ENCODE data around the gene ELFN1. TPM values are rescaled to one million over a fixed set of nuclear protein-coding genes. Genes with fewer than 3 reads are reported as not detected.

The ELFN1 gene
- total RNA-seq, 1 donor from 2014 or later: 1.6 TPM

- H3K9me3 ChIP-seq (ENCODE audit: control insufficient read depth in 3 of 3, low read length in 3 of 3): no peaks in the 10 kb centered on the region
- H3K27me3 ChIP-seq (ENCODE audit: control insufficient read depth in 3 of 3, insufficient read depth in 3 of 3, low read length in 3 of 3): peaks cover 0 to 9% (median 0%) of the 10 kb centered on the region in 3 donors
- no peak overlapping the region for H3K4me3 ChIP-seq (ENCODE audit: low read length in 3 of 3)
- H3K9ac ChIP-seq (ENCODE audit: low read depth in 1 of 3, low read length in 3 of 3): no peak overlapping the region
- H3K27ac ChIP-seq (ENCODE audit: low read depth, low read length): no peak overlapping the region
- peaks cover 4 to 17% (median 11%) of the 10 kb centered on the region in 3 donors for H3K4me1 ChIP-seq (ENCODE audit: control insufficient read depth in 3 of 3, insufficient read depth in 3 of 3, low read length in 3 of 3)
- H3K36me3 ChIP-seq (ENCODE audit: control insufficient read depth in 3 of 3, insufficient read depth in 3 of 3, low read length in 3 of 3): no peaks in the 10 kb centered on the region
Measured at GRCh38 chr7:1720326-1720725, 50.2 kb downstream of the ELFN1 start.

GRCh38 chr7:1721047-1721690 lies 51.1 kb downstream of the ELFN1 start:
- H3K4me1 ChIP-seq (ENCODE audit: control insufficient read depth in 3 of 3, insufficient read depth in 3 of 3, low read length in 3 of 3): peaks cover 12 to 25% (median 20%) of the 10 kb centered on the region in 3 donors

GRCh38 chr7:1723254-1723653 lies 53.2 kb downstream of the ELFN1 start:
- no peak overlapping the region for H3K27ac ChIP-seq (ENCODE audit: low read depth, low read length)
- peaks cover 13 to 28% (median 24%) of the 10 kb centered on the region in 3 donors for H3K4me1 ChIP-seq (ENCODE audit: control insufficient read depth in 3 of 3, insufficient read depth in 3 of 3, low read length in 3 of 3)
- no peak overlapping the region for H3K9ac ChIP-seq (ENCODE audit: low read depth in 1 of 3, low read length in 3 of 3)
- no peak overlapping the region for H3K4me3 ChIP-seq (ENCODE audit: low read length in 3 of 3)
- peaks cover 0 to 4% (median 0%) of the 10 kb centered on the region in 3 donors for H3K27me3 ChIP-seq (ENCODE audit: control insufficient read depth in 3 of 3, insufficient read depth in 3 of 3, low read length in 3 of 3)
- no peaks in the 10 kb centered on the region for H3K9me3 ChIP-seq (ENCODE audit: control insufficient read depth in 3 of 3, low read length in 3 of 3)
- no peaks in the 10 kb centered on the region for H3K36me3 ChIP-seq (ENCODE audit: control insufficient read depth in 3 of 3, insufficient read depth in 3 of 3, low read length in 3 of 3)

More at GRCh38 chr7:1721047-1721690, 51.1 kb downstream of the ELFN1 start:
- Histone ChIP-seq H3K9ac (ENCODE audit: low read depth in 1 of 3, low read length in 3 of 3) (no peak overlapping the region), H3K36me3 (ENCODE audit: control insufficient read depth in 3 of 3, insufficient read depth in 3 of 3, low read length in 3 of 3) (no peaks in the 10 kb centered on the region), H3K9me3 (ENCODE audit: control insufficient read depth in 3 of 3, low read length in 3 of 3) (no peaks in the 10 kb centered on the region), H3K27ac (ENCODE audit: low read depth, low read length) (no peak overlapping the region), H3K4me3 (ENCODE audit: low read length in 3 of 3) (no peak overlapping the region), H3K27me3 (ENCODE audit: control insufficient read depth in 3 of 3, insufficient read depth in 3 of 3, low read length in 3 of 3) (peaks cover 0 to 9% (median 3%) of the 10 kb centered on the region in 3 donors)

GRCh38 chr7:1724118-1724910 lies 54.2 kb downstream of the ELFN1 start:
- Histone ChIP-seq H3K27ac (ENCODE audit: low read depth, low read length) (no peak overlapping the region), H3K4me1 (ENCODE audit: control insufficient read depth in 3 of 3, insufficient read depth in 3 of 3, low read length in 3 of 3) (peaks cover 13 to 28% (median 24%) of the 10 kb centered on the region in 3 donors), H3K4me3 (ENCODE audit: low read length in 3 of 3) (no peak overlapping the region), H3K9me3 (ENCODE audit: control insufficient read depth in 3 of 3, low read length in 3 of 3) (peaks cover 0 to 6% (median 0%) of the 10 kb centered on the region in 3 donors), H3K36me3 (ENCODE audit: control insufficient read depth in 3 of 3, insufficient read depth in 3 of 3, low read length in 3 of 3) (no peaks in the 10 kb centered on the region), H3K27me3 (ENCODE audit: control insufficient read depth in 3 of 3, insufficient read depth in 3 of 3, low read length in 3 of 3) (peaks cover 0 to 4% (median 0%) of the 10 kb centered on the region in 3 donors), H3K9ac (ENCODE audit: low read depth in 1 of 3, low read length in 3 of 3) (no peak overlapping the region)

GRCh38 chr7:1725199-1725690 lies 55.2 kb downstream of the ELFN1 start:
- peaks cover 0 to 4% (median 0%) of the 10 kb centered on the region in 3 donors for H3K27me3 ChIP-seq (ENCODE audit: control insufficient read depth in 3 of 3, insufficient read depth in 3 of 3, low read length in 3 of 3)
- H3K4me3 ChIP-seq (ENCODE audit: low read length in 3 of 3): peak overlapping the region in 2 of 3 donors; percentile 52 to 61

GRCh38 chr7:1725766-1726630 lies 55.9 kb downstream of the ELFN1 start:
- H3K27ac ChIP-seq (ENCODE audit: low read depth, low read length): peak overlapping the region; percentile 66
- H3K4me3 ChIP-seq (ENCODE audit: low read length in 3 of 3): peak overlapping the region; percentile 0 to 61 (median 52)
- H3K9me3 ChIP-seq (ENCODE audit: control insufficient read depth in 3 of 3, low read length in 3 of 3): peaks cover 2 to 8% (median 4%) of the 10 kb centered on the region in 3 donors
- peaks cover 0 to 4% (median 0%) of the 10 kb centered on the region in 3 donors for H3K27me3 ChIP-seq (ENCODE audit: control insufficient read depth in 3 of 3, insufficient read depth in 3 of 3, low read length in 3 of 3)
- peaks cover 13 to 19% (median 17%) of the 10 kb centered on the region in 3 donors for H3K4me1 ChIP-seq (ENCODE audit: control insufficient read depth in 3 of 3, insufficient read depth in 3 of 3, low read length in 3 of 3)
- H3K36me3 ChIP-seq (ENCODE audit: control insufficient read depth in 3 of 3, insufficient read depth in 3 of 3, low read length in 3 of 3): no peaks in the 10 kb centered on the region
- peak overlapping the region in 2 of 3 donors; percentile 32 to 83 for H3K9ac ChIP-seq (ENCODE audit: low read depth in 1 of 3, low read length in 3 of 3)

More at GRCh38 chr7:1725199-1725690, 55.2 kb downstream of the ELFN1 start:
- peak overlapping the region; percentile 66 for H3K27ac ChIP-seq (ENCODE audit: low read depth, low read length)
- no peaks in the 10 kb centered on the region for H3K36me3 ChIP-seq (ENCODE audit: control insufficient read depth in 3 of 3, insufficient read depth in 3 of 3, low read length in 3 of 3)
- H3K4me1 ChIP-seq (ENCODE audit: control insufficient read depth in 3 of 3, insufficient read depth in 3 of 3, low read length in 3 of 3): peaks cover 13 to 21% (median 20%) of the 10 kb centered on the region in 3 donors
- peaks cover 0 to 8% (median 3%) of the 10 kb centered on the region in 3 donors for H3K9me3 ChIP-seq (ENCODE audit: control insufficient read depth in 3 of 3, low read length in 3 of 3)
- H3K9ac ChIP-seq (ENCODE audit: low read depth in 1 of 3, low read length in 3 of 3): peak overlapping the region in 1 of 3 donors; percentile 57

GRCh38 chr7:1727079-1727478 lies 57.0 kb downstream of the ELFN1 start:
- Histone ChIP-seq H3K4me1 (ENCODE audit: control insufficient read depth in 3 of 3, insufficient read depth in 3 of 3, low read length in 3 of 3) (peaks cover 13 to 19% (median 17%) of the 10 kb centered on the region in 3 donors), H3K36me3 (ENCODE audit: control insufficient read depth in 3 of 3, insufficient read depth in 3 of 3, low read length in 3 of 3) (no peaks in the 10 kb centered on the region), H3K9ac (ENCODE audit: low read depth in 1 of 3, low read length in 3 of 3) (no peak overlapping the region), H3K4me3 (ENCODE audit: low read length in 3 of 3) (no peak overlapping the region), H3K27ac (ENCODE audit: low read depth, low read length) (no peak overlapping the region), H3K27me3 (ENCODE audit: control insufficient read depth in 3 of 3, insufficient read depth in 3 of 3, low read length in 3 of 3) (peaks cover 0 to 4% (median 3%) of the 10 kb centered on the region in 3 donors), H3K9me3 (ENCODE audit: control insufficient read depth in 3 of 3, low read length in 3 of 3) (peaks cover 2 to 8% (median 4%) of the 10 kb centered on the region in 3 donors)

GRCh38 chr7:1727812-1728570 lies 57.9 kb downstream of the ELFN1 start:
- no peak overlapping the region for H3K9ac ChIP-seq (ENCODE audit: low read depth in 1 of 3, low read length in 3 of 3)
- H3K4me3 ChIP-seq (ENCODE audit: low read length in 3 of 3): no peak overlapping the region
- H3K9me3 ChIP-seq (ENCODE audit: control insufficient read depth in 3 of 3, low read length in 3 of 3): peaks cover 2 to 8% (median 4%) of the 10 kb centered on the region in 3 donors
- no peak overlapping the region for H3K27ac ChIP-seq (ENCODE audit: low read depth, low read length)
- no peaks in the 10 kb centered on the region for H3K36me3 ChIP-seq (ENCODE audit: control insufficient read depth in 3 of 3, insufficient read depth in 3 of 3, low read length in 3 of 3)
- H3K27me3 ChIP-seq (ENCODE audit: control insufficient read depth in 3 of 3, insufficient read depth in 3 of 3, low read length in 3 of 3): peaks cover 0 to 4% (median 3%) of the 10 kb centered on the region in 3 donors
- H3K4me1 ChIP-seq (ENCODE audit: control insufficient read depth in 3 of 3, insufficient read depth in 3 of 3, low read length in 3 of 3): peaks cover 14 to 22% (median 20%) of the 10 kb centered on the region in 3 donors

- no peak overlapping the region for H3K9ac ChIP-seq (ENCODE audit: low read depth in 1 of 3, low read length in 3 of 3)
- peaks cover 0 to 4% (median 3%) of the 10 kb centered on the region in 3 donors for H3K27me3 ChIP-seq (ENCODE audit: control insufficient read depth in 3 of 3, insufficient read depth in 3 of 3, low read length in 3 of 3)
- H3K4me3 ChIP-seq (ENCODE audit: low read length in 3 of 3): no peak overlapping the region
- peaks cover 2 to 8% (median 4%) of the 10 kb centered on the region in 3 donors for H3K9me3 ChIP-seq (ENCODE audit: control insufficient read depth in 3 of 3, low read length in 3 of 3)
- no peaks in the 10 kb centered on the region for H3K36me3 ChIP-seq (ENCODE audit: control insufficient read depth in 3 of 3, insufficient read depth in 3 of 3, low read length in 3 of 3)
- H3K27ac ChIP-seq (ENCODE audit: low read depth, low read length): no peak overlapping the region
- peaks cover 21 to 33% (median 32%) of the 10 kb centered on the region in 3 donors for H3K4me1 ChIP-seq (ENCODE audit: control insufficient read depth in 3 of 3, insufficient read depth in 3 of 3, low read length in 3 of 3)
Measured at GRCh38 chr7:1729183-1729582, 59.1 kb downstream of the ELFN1 start.

Measured in skeletal muscle tissue (tissue), 4 donors.